ENCODE measurements around the gene PLAC1. TPM values are rescaled to one million over a fixed set of nuclear protein-coding genes. Genes with fewer than 3 reads are reported as not detected.

The PLAC1 gene
- total RNA-seq (2014; rRNA removed; shearing (Covaris generic)) = 1.5 and 3.4 TPM in 2 replicates

GRCh38 chrX:134658002-134658759 is at the start of gene PLAC1:
Gene PLAC1 (minus strand): TSS chrX:134658471. CDS start chrX:134566682, 91,789 bp downstream.
- no peak for DNase-seq (ENCODE audit: low spot score)

DNA sequence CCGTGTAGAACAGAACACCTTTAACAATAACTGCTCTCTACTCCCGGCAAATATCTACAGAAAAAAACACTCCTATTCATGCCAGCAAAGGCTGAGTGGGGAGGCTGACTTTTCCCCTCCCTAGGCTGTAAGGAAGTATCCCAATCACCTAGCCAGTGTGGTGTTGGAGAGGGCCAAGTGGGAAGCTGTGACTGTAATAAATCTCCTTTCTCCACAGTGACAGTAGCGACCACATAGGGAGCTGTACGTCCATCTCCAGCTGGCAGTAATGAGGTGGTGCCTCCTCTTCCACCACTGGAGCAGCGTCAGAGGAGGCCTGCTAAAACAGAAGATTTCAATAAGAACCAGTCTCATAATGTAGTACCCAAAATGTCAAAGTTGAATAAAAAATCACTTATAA is 47.9 kb upstream of the PLAC1 start:
- DNase-seq (ENCODE audit: low spot score) = no peak

- DNase-seq (ENCODE audit: low spot score) = no peak
Measured at GRCh38 chrX:134695999-134696398, 37.7 kb upstream of the PLAC1 start.

DNA sequence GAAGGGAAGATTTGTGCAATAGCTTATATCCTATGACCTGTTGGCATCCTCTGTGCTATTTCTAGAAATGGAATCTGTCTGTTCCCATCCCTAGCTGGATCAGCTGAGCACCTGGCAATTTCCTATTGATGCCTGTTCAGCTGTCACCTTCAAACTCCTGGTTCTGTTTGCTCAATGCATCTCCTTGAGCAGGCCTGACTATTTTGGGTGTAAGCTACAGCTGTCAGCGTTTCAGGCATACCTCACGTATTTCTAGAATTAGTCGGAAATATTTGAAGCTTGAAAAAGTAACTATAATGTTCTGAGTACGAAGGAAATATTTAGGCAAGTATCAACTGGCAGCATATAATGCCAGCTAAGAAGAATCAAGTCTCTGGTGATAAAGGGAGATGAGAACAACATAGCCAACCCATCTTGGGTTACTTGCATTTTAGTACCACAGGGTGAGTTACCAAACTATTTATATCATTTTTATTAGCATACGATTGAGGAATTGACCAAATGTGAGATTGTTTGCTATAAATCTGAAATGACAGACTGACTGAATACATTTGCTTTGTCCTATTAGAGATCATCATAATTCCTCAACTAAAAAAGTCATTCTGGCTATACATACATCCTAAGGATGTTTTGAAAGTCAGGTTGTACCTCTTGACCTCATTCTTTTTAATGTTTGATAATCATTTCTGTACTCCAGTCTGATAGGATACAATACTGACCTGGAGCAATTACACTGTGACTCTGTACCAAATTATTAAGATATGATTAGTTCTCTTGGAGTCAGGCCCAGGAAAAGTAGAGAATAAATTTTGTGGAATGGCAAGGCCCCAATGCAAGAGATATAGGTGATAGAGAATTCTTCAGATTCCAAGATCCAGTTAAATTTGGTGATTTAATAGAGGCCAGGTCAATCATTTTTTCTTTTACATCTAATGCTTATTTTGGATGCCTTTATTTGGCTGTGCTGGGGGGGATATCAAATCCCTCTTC is 36.4 kb upstream of the PLAC1 start:
- no peak for DNase-seq (ENCODE audit: low spot score)

DNA sequence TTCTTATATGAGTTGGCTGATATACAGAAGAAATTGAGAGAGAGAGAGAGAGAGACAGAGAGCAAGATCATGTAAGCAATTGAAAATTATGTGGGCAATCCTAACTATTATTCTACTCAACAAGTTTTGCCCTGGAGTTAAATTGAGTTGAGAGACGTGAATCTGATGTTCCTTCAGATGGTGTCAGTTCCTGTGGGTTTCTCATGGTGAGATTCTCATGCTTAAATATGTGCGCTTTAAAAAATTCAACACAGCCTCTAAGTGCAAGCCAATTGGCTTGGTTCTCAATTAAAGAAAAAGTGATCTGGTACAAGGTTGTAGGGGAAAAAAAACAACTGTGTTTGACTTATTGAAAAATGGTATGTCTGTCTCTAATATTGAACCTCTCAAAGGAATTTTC is 35.4 kb upstream of the PLAC1 start:
- DNase-seq (ENCODE audit: low spot score) = no peak

DNA sequence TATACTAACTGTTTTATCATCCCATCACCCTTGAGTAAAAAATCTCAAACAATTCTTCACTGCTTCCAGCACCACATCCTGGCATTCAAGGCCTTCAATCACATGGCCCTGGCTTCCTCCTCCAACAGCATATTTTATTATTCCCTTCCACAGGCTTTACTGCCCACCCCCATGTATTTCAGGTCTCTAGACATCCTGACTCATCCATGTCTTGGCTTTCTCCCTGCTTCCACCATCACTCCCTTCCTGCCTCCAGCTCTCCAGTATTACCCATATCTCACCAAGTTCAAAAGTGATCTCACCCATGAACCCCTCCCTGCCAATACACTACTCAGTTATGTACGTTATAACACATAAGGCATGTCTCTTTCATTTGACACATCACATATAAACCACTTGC is 34.7 kb upstream of the PLAC1 start:
- DNase-seq (ENCODE audit: low spot score) = no peak

DNA sequence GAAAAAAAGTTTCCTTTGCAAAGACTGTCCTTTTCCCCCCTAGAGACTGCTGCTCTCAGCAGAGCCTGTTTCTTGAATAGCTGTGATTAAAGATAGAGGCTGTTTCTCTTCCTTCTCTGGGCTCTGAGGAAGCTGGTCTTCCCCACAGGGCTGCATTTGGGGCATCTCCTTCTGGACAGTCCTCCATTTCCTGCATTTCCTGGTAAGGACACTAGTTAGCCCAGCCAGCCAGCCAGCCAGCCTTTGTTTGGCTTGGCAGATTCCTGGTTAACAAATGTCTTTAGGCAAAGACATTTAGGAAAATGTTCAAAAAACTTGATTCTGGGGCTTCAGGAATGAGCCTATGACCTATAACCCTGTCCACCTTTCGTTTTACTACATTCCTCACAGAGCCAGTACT is 34.0 kb upstream of the PLAC1 start:
- DNase-seq (ENCODE audit: low spot score) = no peak

GRCh38 chrX:134691453-134691852 is 33.2 kb upstream of the PLAC1 start:
- DNase-seq (ENCODE audit: low spot score) = no peak

- DNase-seq (ENCODE audit: low spot score) = no peak
Measured at GRCh38 chrX:134688839-134689238, 30.6 kb upstream of the PLAC1 start.

- DNase-seq (ENCODE audit: low spot score) = no peak
Measured at GRCh38 chrX:134688031-134688823, 30.0 kb upstream of the PLAC1 start.

- no peak for DNase-seq (ENCODE audit: low spot score)
Measured at GRCh38 chrX:134685668-134686067, 27.4 kb upstream of the PLAC1 start.

DNA sequence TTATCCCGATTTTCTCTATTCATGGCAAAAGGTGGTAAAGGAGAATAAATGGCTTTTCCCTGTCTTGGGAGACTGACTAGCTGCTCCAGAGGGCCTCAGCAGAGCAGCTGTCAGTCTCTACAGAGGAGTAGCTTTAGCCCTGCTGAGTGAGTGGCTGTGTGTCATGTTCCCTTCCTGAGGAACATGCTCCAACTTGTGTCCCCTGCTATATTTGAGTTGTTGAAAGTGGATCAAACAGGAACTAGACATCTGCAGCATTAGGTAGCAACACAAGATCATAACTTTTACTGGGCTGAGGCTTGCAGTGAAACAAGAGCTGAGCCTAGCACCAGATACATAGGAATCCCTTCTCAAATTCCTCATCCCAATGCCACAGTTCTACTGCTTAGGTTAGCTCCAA is 26.7 kb upstream of the PLAC1 start:
- no peak for DNase-seq (ENCODE audit: low spot score)

DNA sequence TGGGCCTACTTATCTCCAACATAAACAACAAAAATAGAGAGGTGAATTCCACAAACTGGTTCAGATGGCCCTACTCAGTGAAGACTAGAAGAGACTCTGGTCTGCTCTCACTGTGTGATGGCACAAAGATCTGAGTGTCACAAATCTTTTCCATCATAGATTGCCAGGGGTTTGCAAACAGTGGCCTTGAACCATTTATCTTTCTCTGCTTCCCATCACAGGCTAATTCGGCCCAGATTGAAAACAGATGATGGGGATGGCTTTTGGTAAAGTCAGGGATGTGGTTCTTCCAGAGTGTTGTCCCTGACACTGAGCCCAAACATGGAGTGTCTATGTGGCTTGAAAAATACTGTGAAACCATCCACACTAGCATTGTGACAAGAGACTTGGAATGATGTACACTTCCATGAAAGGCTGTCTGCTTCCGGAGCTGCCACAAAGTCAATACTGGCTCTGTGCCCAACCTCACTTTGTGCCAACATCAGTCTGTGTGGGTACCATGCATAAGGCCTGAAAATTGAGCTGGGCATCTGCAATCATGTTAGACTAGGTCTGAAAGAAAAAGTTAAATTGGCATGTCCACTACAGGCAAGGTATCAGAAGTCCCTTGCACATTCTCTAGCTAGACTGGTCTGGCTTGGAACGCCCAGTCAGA is 25.2 kb upstream of the PLAC1 start:
- DNase-seq (ENCODE audit: low spot score) = no peak

GRCh38 chrX:134682081-134682480 is 23.8 kb upstream of the PLAC1 start:
- DNase-seq (ENCODE audit: low spot score) = no peak

DNA sequence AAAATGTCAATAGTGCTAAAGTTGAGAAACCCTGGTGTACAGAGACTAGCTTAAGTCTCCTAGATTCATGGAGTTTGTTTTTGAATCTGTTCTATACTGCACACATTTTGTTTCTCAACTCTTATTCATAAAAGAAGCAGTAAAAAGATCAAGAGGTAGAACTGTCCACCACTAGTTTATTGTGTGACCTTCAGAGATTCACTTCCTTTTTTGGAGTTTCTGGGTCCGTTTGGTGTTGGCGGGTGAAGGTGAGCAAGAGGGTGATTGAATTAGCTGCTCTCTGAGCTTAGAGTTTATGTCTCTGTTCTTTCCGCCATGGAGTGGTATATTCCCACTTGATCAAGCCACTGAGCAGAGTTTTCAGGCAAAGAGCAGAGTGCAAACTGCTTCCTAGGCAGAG is 21.4 kb upstream of the PLAC1 start:
- DNase-seq (ENCODE audit: low spot score) = no peak

GRCh38 chrX:134679221-134679620 is 20.9 kb upstream of the PLAC1 start:
- DNase-seq (ENCODE audit: low spot score) = no peak

GRCh38 chrX:134677332-134677731 is 19.1 kb upstream of the PLAC1 start:
- DNase-seq (ENCODE audit: low spot score) = no peak

GRCh38 chrX:134676436-134676835 is 18.2 kb upstream of the PLAC1 start:
- no peak for DNase-seq (ENCODE audit: low spot score)

DNA sequence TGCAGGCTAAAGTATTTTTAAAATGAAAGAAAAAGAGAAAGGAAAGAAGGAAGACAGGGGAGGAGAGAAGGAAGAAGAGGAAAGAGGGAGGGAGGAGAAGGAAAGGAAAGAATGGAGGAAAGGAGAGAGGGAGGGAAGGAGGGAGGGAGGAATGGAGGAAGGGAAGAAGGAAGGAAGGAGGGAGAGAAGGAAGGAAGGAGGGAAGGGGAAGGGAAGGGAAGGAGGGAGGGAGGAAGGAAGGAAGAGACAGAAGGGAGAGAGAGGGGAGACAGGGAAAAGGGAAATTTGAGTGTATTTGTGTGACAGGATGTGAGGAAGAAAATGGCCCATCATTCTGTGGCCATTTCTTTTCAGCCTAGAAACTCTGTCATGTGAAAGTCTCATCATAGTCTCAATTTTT is 14.9 kb upstream of the PLAC1 start:
- no peak for DNase-seq (ENCODE audit: low spot score)

DNA sequence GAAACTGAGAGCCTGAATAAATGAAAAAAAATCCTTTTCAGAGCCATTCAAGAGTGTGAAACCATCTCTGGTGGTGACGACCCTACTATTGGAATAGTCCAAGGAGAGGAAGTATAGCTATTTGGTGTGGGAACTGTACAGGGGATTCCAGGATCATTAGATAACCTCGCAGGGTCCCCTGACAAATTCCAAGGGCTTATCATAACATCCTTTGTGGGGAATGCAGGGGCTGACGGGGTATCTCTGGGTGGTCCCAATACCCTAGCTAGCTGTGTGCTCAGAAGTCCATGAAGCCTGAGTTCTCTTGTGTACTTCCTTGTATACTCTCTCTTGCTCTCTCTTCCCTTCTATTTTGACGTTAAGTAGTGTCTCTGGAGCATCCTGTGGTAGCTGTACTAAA is 13.8 kb upstream of the PLAC1 start:
- DNase-seq (ENCODE audit: low spot score) = no peak

DNA sequence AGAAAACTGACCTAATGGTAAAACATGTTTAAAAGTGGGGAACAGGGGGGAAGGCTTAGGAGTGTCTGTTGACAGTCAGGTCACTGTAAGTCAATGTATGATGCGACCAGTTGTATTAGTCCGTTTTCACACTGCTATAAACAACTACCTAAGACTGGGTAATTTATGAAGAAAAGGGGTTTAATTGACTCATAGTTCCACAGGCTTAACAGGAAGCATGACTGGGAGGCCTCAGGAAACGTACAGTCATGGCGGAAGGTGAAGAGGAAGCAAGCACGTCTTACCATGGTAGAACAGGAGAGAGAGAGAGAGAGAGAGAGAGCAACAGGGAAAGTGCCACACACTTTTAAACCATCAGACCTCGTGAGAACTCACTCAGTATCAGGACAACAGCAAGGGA is 13.0 kb upstream of the PLAC1 start:
- no peak for DNase-seq (ENCODE audit: low spot score)
